HEK293 (cell line): Measurements from ENCODE around the gene CYP2U1.

Experiments used
- BCL11A ChIP-seq: fragments of 450-650 bp; formaldehyde crosslinking; IDR thresholded peaks from 2 replicates; pipeline ENCODE4 v1.5.1; 2016; ENCODE audit warnings: low read depth, missing biosample characterization, missing genetic modification characterization
- CTCF ChIP-seq: fragments of 450-650 bp; formaldehyde crosslinking; IDR thresholded peaks from 2 replicates; pipeline ENCODE4 v1.5.1; 2016; ENCODE audit warnings: missing biosample characterization, missing genetic modification characterization
- MYNN ChIP-seq: fragments of 450-650 bp; formaldehyde crosslinking; IDR thresholded peaks from 2 replicates; pipeline ENCODE4 v1.5.1; 2016; ENCODE audit warnings: missing biosample characterization, missing genetic modification characterization, borderline replicate concordance
- SCRT1 ChIP-seq: fragments of 450-650 bp; formaldehyde crosslinking; IDR thresholded peaks from 2 replicates; pipeline ENCODE4 v1.5.1; 2016; ENCODE audit warnings: missing biosample characterization, missing genetic modification characterization, borderline replicate concordance
- TSHZ1 ChIP-seq: fragments of 450-650 bp; formaldehyde crosslinking; IDR thresholded peaks from 2 replicates; pipeline ENCODE4 v1.5.1; 2016; ENCODE audit warnings: missing biosample characterization, missing genetic modification characterization, borderline replicate concordance
- ZBTB11 ChIP-seq: fragments of 450-650 bp; formaldehyde crosslinking; conservative IDR thresholded peaks from 2 replicates; pipeline ENCODE4 v1.5.1; 2016; ENCODE audit warnings: low read depth, missing biosample characterization, missing genetic modification characterization
- ZBTB20 ChIP-seq: fragments of 450-650 bp; formaldehyde crosslinking; IDR thresholded peaks from 2 replicates; pipeline ENCODE4 v1.5.1; 2016; ENCODE audit warnings: missing biosample characterization, missing genetic modification characterization
- ZBTB21 ChIP-seq: fragments of 450-650 bp; formaldehyde crosslinking; IDR thresholded peaks from 2 replicates; pipeline ENCODE4 v1.5.1; 2017; ENCODE audit warnings: missing biosample characterization, missing genetic modification characterization
- ZBTB8A ChIP-seq: fragments of 450-650 bp; formaldehyde crosslinking; IDR thresholded peaks from 2 replicates; pipeline ENCODE4 v1.5.1; 2016; ENCODE audit warnings: missing biosample characterization, missing genetic modification characterization
- ZNF10 ChIP-seq: fragments of 450-650 bp; formaldehyde crosslinking; IDR thresholded peaks from 2 replicates; pipeline ENCODE4 v1.5.1; 2017; ENCODE audit warnings: missing biosample characterization, missing genetic modification characterization
- ZNF16 ChIP-seq: fragments of 450-650 bp; formaldehyde crosslinking; IDR thresholded peaks from 2 replicates; pipeline ENCODE4 v1.5.1; 2016; ENCODE audit warnings: low read depth, missing biosample characterization, missing genetic modification characterization
- ZNF521 ChIP-seq: fragments of 450-650 bp; formaldehyde crosslinking; IDR thresholded peaks from 2 replicates; pipeline ENCODE4 v1.5.1; 2017; ENCODE audit warnings: missing biosample characterization, mild to moderate bottlenecking, missing genetic modification characterization

- TF ChIP-seq CTCF (tag by site-specific recombination) = no peak
- TF ChIP-seq ZBTB11 = no peak
- no peak for TF ChIP-seq ZBTB8A (tag by site-specific recombination)
- no peak for TF ChIP-seq ZBTB20 (tag by site-specific recombination)
- TF ChIP-seq MYNN (tag by site-specific recombination) = no peak
- no peak for TF ChIP-seq ZNF521 (tag by site-specific recombination)
- no peak for TF ChIP-seq SCRT1 (tag by site-specific recombination)
- no peak for TF ChIP-seq ZNF10 (tag by site-specific recombination)
- TF ChIP-seq ZNF16 (tag by site-specific recombination) = no peak
- TF ChIP-seq BCL11A = no peak
- no peak for TF ChIP-seq TSHZ1
- TF ChIP-seq ZBTB21 (tag by site-specific recombination) = no peak
Observed at GRCh38 chr4:107966903-107967302, 35.6 kb downstream of the CYP2U1 start.
